Measurements from ENCODE around the gene PDE6B. TPM values are rescaled to one million over a fixed set of nuclear protein-coding genes. Genes with fewer than 3 reads are reported as not detected.
"Not testable (repeated sequence)": the region's sequence is repeated elsewhere in the genome, so short reads cannot be mapped to it uniquely, and the experiment has no call there.

PDE6B gene
- polyA plus RNA-seq, 1 experiment: 0.64 TPM

DNA sequence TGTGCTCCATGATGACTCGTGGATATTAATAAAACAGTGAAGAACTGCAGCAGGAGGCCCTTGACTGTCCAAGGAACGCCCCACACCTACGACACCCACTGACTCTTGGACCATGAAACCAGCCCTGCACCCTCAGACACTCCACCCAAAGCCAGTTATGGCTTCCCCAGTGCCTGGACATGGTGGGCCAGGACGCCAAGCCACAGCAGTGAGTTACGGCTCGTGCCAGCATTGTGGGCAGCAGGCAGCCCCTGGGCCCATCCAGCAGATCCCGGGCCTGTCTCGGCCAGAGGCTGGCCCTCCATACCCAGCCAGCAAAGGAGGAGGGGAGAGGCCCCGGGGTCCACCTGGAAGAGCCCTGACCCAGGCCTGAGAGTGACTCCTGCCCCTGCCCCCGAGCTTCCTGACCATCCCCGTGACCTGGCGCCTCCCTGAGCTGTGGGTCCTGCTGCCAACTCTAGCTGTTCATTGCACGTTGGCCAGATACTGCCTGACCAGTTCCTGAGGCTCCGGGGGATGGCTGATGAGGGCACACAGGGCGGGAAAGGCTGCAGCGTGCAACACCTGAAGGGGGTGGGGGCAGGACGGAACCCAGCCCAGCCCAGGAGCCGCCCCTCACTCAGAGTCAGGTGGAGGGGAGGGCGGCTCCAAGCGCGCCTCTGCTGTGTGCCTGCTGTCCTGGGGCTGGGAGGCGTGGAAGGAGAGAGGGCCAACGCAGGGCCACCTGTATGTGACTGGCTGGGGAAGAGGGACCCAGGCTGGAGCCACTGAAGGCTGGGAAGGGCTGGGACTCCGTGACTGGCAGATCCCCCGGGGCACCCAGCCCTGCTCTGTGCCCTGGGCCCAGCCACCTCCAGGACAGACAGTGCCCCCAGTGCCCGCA, 62.8 kb downstream of the PDE6B start:
- ChIA-PET POLR2A (interaction anchor here (1.1 kb wide), 1 partner anchor 14 kb away, joined by 6 read pairs; the partner anchor contains the start of genes ATP5ME and MYL5), CTCF (interaction anchor here (1.7 kb wide), 1 partner anchor 54 kb away, joined by 8 read pairs; no protein-coding TSS in a partner anchor)
- H3K4me3 ChIP-seq (ENCODE audit: low read depth, low read length): no peak overlapping the region
- TF ChIP-seq, protein P1, sequence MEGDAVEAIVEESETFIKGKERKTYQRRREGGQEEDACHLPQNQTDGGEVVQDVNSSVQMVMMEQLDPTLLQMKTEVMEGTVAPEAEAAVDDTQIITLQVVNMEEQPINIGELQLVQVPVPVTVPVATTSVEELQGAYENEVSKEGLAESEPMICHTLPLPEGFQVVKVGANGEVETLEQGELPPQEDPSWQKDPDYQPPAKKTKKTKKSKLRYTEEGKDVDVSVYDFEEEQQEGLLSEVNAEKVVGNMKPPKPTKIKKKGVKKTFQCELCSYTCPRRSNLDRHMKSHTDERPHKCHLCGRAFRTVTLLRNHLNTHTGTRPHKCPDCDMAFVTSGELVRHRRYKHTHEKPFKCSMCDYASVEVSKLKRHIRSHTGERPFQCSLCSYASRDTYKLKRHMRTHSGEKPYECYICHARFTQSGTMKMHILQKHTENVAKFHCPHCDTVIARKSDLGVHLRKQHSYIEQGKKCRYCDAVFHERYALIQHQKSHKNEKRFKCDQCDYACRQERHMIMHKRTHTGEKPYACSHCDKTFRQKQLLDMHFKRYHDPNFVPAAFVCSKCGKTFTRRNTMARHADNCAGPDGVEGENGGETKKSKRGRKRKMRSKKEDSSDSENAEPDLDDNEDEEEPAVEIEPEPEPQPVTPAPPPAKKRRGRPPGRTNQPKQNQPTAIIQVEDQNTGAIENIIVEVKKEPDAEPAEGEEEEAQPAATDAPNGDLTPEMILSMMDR (IDR thresholded peaks at IDR 0.05; ENCODE audit: low read depth, low read length): no peak
- H3K27ac ChIP-seq (ENCODE audit: low read depth, low read length): no peak overlapping the region
- peaks cover 4% of the 10 kb centered on the region for H3K27me3 ChIP-seq (ENCODE audit: control insufficient read depth, insufficient read depth, low read length)
- no peak for DNase-seq (ENCODE audit: low read depth, low spot score)
- peaks cover 5% of the 10 kb centered on the region; the same call in 1 of the 2 replicates for H3K9me3 ChIP-seq (ENCODE audit: control insufficient read depth, insufficient read depth, low read length)

DNA sequence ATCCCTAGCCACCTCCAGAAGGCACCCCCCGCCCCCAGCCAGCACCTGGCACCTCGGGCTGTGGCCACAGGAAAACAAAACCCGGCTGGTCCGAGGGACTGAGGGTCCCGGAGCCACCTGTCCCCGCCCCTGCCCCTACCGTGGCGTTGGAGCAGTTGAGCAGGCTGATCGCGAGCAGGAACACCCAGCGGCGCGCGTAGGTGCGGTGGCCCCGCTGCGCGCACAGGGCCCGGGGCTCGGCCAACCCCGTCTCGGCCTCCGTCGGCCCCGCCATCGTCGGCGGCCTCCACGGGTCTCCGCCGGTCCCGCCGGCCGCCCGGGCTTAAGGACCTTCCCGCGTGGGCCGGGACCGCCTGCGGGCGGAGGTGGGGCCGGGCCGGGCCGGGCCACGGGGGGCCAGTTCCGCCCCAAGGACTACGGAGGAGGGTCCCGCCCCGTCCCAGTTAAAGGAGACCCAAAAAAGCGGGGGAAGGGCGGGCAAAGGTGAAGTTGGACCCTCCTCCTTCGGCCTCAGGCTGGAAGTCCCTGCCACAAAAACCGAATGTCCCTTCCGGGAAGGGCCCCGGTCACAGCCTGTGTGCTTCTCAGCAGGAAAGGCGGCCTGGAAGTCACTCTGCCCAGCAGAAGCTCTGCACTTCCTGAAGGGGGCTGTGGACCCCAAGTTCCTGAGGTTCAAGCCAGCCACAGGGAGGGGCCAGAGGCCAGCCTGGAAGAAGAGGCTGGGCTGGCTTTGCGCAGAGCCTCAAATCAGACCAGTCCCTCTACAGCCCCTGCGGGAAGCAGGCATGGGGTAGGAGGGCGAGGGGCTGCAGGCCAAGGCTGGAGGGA, 63.7 kb downstream of the PDE6B start, which contains the start of gene SLC49A3:
TSS of gene SLC49A3 (minus strand) at position 298 of the 828 bp plus-strand sequence. CDS start at position 274, 24 bp downstream.
- Histone ChIP-seq H3K27ac (ENCODE audit: low read depth, low read length) (no peak within 1 kb of the TSS), H3K4me3 (ENCODE audit: low read depth, low read length) (no peak within 1 kb of the TSS), H3K27me3 (ENCODE audit: control insufficient read depth, insufficient read depth, low read length) (peaks cover 10% of the 10 kb centered on the region), H3K9me3 (ENCODE audit: control insufficient read depth, insufficient read depth, low read length) (peaks cover 5% of the 10 kb centered on the region; the same call in 1 of the 2 replicates)
- DNase-seq (ENCODE audit: low read depth, low spot score): no peak
- TF ChIP-seq, protein P1 (IDR thresholded peaks at IDR 0.05; ENCODE audit: low read depth, low read length): no peak
- POLR2A ChIA-PET: no interaction called here
- CTCF ChIA-PET: no interaction called here

DNA sequence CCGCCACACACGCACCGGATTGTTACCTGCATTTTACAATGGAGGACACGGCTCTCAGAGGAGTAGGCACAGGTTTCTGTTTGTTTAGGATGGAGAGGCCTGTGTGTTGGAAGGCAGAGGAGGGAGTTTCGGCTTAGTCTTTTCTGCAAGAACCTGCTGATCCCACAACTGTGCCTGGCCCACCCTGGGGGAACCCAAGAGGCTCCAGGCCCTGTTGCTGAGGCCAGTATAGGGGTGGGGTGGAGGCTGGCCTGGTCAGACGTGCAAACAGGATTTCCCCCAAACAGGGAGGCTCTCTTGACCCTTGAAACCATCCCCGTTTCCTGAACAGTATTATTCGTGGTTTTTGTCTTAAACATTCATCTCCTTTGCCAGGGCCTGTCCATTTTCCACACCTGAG, 64.3 kb downstream of the PDE6B start:
- no peak overlapping the region for H3K4me3 ChIP-seq (ENCODE audit: low read depth, low read length)
- TF ChIP-seq, protein P1 (IDR thresholded peaks at IDR 0.05; ENCODE audit: low read depth, low read length): no peak
- peaks cover 5% of the 10 kb centered on the region; the same call in 1 of the 2 replicates for H3K9me3 ChIP-seq (ENCODE audit: control insufficient read depth, insufficient read depth, low read length)
- peaks cover 10% of the 10 kb centered on the region for H3K27me3 ChIP-seq (ENCODE audit: control insufficient read depth, insufficient read depth, low read length)
- no peak for DNase-seq (ENCODE audit: low read depth, low spot score)
- POLR2A ChIA-PET: interaction anchor here (0.7 kb wide), 1 partner anchor 344 kb away, joined by 4 read pairs; no protein-coding TSS in a partner anchor
- no peak overlapping the region for H3K27ac ChIP-seq (ENCODE audit: low read depth, low read length)
- CTCF ChIA-PET: no interaction called here

DNA sequence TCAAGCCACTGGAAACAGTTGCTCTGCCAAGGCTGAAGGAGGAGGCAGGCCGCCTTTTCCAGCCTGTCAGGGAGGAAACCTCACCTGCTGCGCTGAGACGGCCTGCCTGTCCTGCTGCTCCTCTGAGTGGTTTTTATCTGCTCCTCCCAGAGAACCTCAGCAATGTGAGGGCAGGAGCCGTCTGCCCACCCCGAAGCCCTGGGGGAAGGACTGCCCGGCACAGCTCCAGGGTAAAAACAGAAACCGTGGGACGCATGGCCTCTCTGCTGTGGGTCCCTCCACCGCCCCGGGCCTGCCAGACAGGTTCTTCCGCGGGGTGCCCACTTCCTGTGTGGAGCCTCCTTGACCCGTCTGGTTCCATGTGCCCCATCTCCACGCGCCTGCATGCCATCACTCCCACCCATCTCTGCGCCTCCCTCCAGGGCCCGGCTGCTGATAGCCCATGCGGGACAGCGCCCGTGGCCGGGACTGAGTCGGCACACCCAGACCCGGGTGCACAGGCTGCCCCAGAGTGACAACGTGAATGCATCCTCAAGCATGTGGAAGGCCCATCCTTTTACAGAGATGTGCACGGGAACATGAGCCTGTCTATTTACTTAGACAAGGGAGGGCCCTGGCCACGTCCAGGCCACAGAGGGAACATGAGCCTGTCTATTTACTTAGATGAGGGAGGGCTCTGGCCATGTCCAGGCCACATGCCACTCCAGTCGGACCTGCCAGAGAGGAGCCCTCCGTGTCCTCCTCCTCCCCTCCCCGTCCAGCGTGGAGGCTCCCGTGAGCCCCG, 67.6 kb downstream of the PDE6B start:
- ChIA-PET CTCF (no interaction called here), POLR2A (no interaction called here)
- Histone ChIP-seq H3K27me3 (ENCODE audit: control insufficient read depth, insufficient read depth, low read length) (peaks cover 13% of the 10 kb centered on the region), H3K27ac (ENCODE audit: low read depth, low read length) (no peak overlapping the region), H3K4me3 (ENCODE audit: low read depth, low read length) (no peak overlapping the region), H3K9me3 (ENCODE audit: control insufficient read depth, insufficient read depth, low read length) (no peaks in the 10 kb centered on the region; the same call in 1 of the 2 replicates)
- DNase-seq (ENCODE audit: low read depth, low spot score): no peak
- TF ChIP-seq, protein P1 (IDR thresholded peaks at IDR 0.05; ENCODE audit: low read depth, low read length): no peak

DNA sequence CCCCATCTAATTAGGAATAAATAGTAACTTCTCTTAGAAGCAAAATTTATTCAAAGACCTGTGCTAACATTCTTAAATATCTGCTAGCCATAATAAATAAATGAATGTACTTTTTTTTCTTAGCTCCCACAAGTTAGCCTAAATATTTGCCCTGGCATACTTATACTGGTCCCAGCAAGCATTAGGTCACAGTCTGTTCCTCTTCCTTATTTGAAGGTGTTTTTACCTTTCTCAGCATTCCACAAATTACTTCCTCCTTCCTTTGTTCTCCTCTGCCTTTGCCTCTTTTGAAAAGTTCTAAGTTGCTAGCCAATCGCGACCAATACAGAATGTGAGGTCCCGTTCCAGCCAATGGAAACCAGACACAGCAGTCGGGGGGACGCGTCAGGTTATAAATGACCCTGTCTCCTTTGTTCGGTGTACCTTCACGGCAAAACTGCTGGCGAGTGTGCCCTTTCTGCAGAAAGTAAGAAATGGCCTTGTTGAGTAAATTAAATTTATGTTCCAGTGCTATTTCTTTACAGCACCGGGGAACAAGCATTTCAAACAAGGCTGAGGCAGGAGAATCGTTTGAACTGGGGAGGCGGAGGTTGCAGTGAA, 69.1 kb downstream of the PDE6B start:
- H3K9me3 ChIP-seq (ENCODE audit: control insufficient read depth, insufficient read depth, low read length); CTCF ChIA-PET; H3K4me3 ChIP-seq (ENCODE audit: low read depth, low read length); DNase-seq (ENCODE audit: low read depth, low spot score); POLR2A ChIA-PET; H3K27ac ChIP-seq (ENCODE audit: low read depth, low read length): not testable (repeated sequence)
- H3K27me3 ChIP-seq (ENCODE audit: control insufficient read depth, insufficient read depth, low read length): peaks cover 13% of the 10 kb centered on the region

All from AG04450 (cell line).